Measurements from ENCODE around the gene PUS10.

- TF ChIP-seq RFX5 (IDR thresholded peaks at IDR 0.05; ENCODE audit: low read depth, low read length), result no peak
- TF ChIP-seq, protein P1, sequence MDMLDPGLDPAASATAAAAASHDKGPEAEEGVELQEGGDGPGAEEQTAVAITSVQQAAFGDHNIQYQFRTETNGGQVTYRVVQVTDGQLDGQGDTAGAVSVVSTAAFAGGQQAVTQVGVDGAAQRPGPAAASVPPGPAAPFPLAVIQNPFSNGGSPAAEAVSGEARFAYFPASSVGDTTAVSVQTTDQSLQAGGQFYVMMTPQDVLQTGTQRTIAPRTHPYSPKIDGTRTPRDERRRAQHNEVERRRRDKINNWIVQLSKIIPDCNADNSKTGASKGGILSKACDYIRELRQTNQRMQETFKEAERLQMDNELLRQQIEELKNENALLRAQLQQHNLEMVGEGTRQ (IDR thresholded peaks at IDR 0.05; ENCODE audit: low read depth, low read length), result no peak
These were observed 11.5 kb upstream of the PUS10 start for GRCh38 chr2:61029533-61029932.
